T-cell (primary cell): Measurements from ENCODE around the gene USP48. TPM values are rescaled to one million over a fixed set of nuclear protein-coding genes. Genes with fewer than 3 reads are reported as not detected.

Experiments
- ATAC-seq, 4 experiments: fragments of 200-7000 bp in 3 of 4; fragments of 150-1000 bp in 1 of 4; cut with Tn5 transposase; replicated peaks in 1 of 4; 1 replicate in 3 of 4; 2 replicates in 1 of 4; pipeline ENCODE4 v1.10.0; 2021; ENCODE audit warnings: moderate library complexity in 3 of 4, mild to moderate bottlenecking in 2 of 4, moderate number of reproducible peaks in 1 of 4
- CTCF ChIA-PET, 2 donors: fragments of 300-600 bp; sonication (Branson Sonifier 250); formaldehyde crosslinking; loops; one replicate each; lab custom pipeline; 2022; ENCODE audit warnings: antibody characterized with exemption in 2 of 2; lab: Charles Lee
- POLR2A ChIA-PET, 2 donors: fragments of 300-600 bp; sonication (Branson Sonifier 250); formaldehyde crosslinking; loops; one replicate each; lab custom pipeline; 2022; ENCODE audit warnings: antibody characterized with exemption in 2 of 2; lab: Charles Lee
- DNase-seq, 35 experiments: peaks; one replicate each; pipeline versions ENCODE4 v3.0.0 to v3.0.0-alpha.2; 2013 to 2023
- H3K27ac ChIP-seq: one replicate; pipeline ENCODE4 v1.5.1; 2013; ENCODE audit warnings: low read length
- H3K27me3 ChIP-seq, 2 experiments: replicated peaks in 1 of 2; 1 replicate in 1 of 2; 2 replicates in 1 of 2; pipeline versions ENCODE4 v1.6.1 to v1.7.0; 2013; ENCODE audit warnings: low read length in 1 of 2, mixed read lengths in 1 of 2; ENCODE audit not compliant: control insufficient read depth in 2 of 2, insufficient read depth in 2 of 2; ENCODE audit errors: extremely low read depth in 1 of 2
- H3K36me3 ChIP-seq, 2 donors: 1 replicate in 1 of 2; 2 replicates in 1 of 2; pipeline versions ENCODE4 v1.6.1 to v1.7.0; 2013; ENCODE audit warnings: low read length in 1 of 2; ENCODE audit not compliant: control insufficient read depth in 2 of 2, insufficient read depth in 1 of 2; ENCODE audit errors: extremely low read depth in 1 of 2
- H3K4me1 ChIP-seq, 2 experiments: 1 replicate in 1 of 2; 2 replicates in 1 of 2; pipeline versions ENCODE4 v1.6.1 to v1.7.0; 2013; ENCODE audit warnings: low read length in 2 of 2, mixed read lengths in 1 of 2; ENCODE audit not compliant: insufficient read depth in 2 of 2, control insufficient read depth in 1 of 2; ENCODE audit errors: extremely low read depth in 1 of 2
- H3K4me3 ChIP-seq, 2 donors: 1 replicate in 1 of 2; 2 replicates in 1 of 2; pipeline versions ENCODE4 v1.5.1 to v1.7.0; 2013; ENCODE audit warnings: mild to moderate bottlenecking in 2 of 2, low read length in 1 of 2, moderate library complexity in 1 of 2; ENCODE audit not compliant: control insufficient read depth in 1 of 2; ENCODE audit errors: extremely low read depth in 1 of 2
- H3K9me3 ChIP-seq: 2 replicates; pipeline ENCODE4 v1.7.0; 2013
- H3K27ac Mint-ChIP-seq, 2 donors: one replicate each; pipeline ENCODE4 v1.8.0; 2020 to 2021; ENCODE audit warnings: mild to moderate bottlenecking in 2 of 2, mixed read lengths in 2 of 2
- H3K27me3 Mint-ChIP-seq, 2 donors: one replicate each; pipeline ENCODE4 v1.8.0; 2021 to 2022; ENCODE audit warnings: mixed read lengths in 2 of 2
- H3K36me3 Mint-ChIP-seq: one replicate; pipeline ENCODE4 v1.8.0; 2021; ENCODE audit warnings: mixed read lengths
- H3K4me1 Mint-ChIP-seq, 3 donors: one replicate each; pipeline ENCODE4 v1.8.0; 2020 to 2022; ENCODE audit warnings: mixed read lengths in 3 of 3, mild to moderate bottlenecking in 1 of 3
- H3K4me3 Mint-ChIP-seq, 3 donors: one replicate each; pipeline ENCODE4 v1.8.0; 2020 to 2022; ENCODE audit warnings: mild to moderate bottlenecking in 3 of 3, mixed read lengths in 3 of 3, moderate library complexity in 3 of 3
- H3K9me3 Mint-ChIP-seq, 3 donors: one replicate each; pipeline ENCODE4 v1.8.0; 2020 to 2022; ENCODE audit warnings: mixed read lengths in 3 of 3
- WGBS: methylation state at CpG from one replicate; pipeline ENCODE4 v1.1.5; 2013; ENCODE audit warnings: missing lambda C conversion rate; ENCODE audit not compliant: insufficient coverage; 5-methylcytosine and 5-hydroxymethylcytosine counted together
- total RNA-seq, 35 experiments: library from RNA in 6 of 35; stranded (reverse) in 6 of 35; fragments of 120-200 nt in 1 of 35; gene quantifications; one replicate each; pipeline versions ENCODE4 v1.2.1 to v1.2.4 and lab custom pipeline; 2013 to 2026

USP48 gene
- total RNA-seq, 5 donors from 2014 or later (not counting 1 experiment from before 2014, with no cell fraction given): 65.8 to 95.6 (median 77.5) TPM

GRCh38 chr1:21736011-21736410 lies 46.9 kb downstream of the USP48 start:
- DNase-seq (no peak), ATAC-seq (no peak)
- peaks cover 2 to 53% of the 10 kb centered on the region in 2 donors for H3K36me3 ChIP-seq
- no peak overlapping the region for H3K27ac ChIP-seq
- ChIA-PET POLR2A (interaction anchor here in 1 of 2 donors (0.7 kb wide), 1 partner anchor 33 kb away, joined by 4 read pairs; no protein-coding TSS in a partner anchor), CTCF (no interaction called here)
- Mint-ChIP-seq H3K27me3 (no peaks in the 10 kb centered on the region), H3K27ac (no peak overlapping the region), H3K4me3 (no peak overlapping the region), H3K36me3 (peaks cover 40% of the 10 kb centered on the region), H3K9me3 (no peaks in the 10 kb centered on the region), H3K4me1 (peaks cover 2 to 8% (median 8%) of the 10 kb centered on the region in 3 donors)
- no peak overlapping the region for H3K4me3 ChIP-seq
- H3K4me1 ChIP-seq: no peaks in the 10 kb centered on the region
- H3K27me3 ChIP-seq: no peaks in the 10 kb centered on the region
- no CpG with 5 or more reads among the region's 2 CpGs for WGBS
- H3K9me3 ChIP-seq: no peaks in the 10 kb centered on the region

GRCh38 chr1:21734526-21734925 lies 48.4 kb downstream of the USP48 start:
- H3K4me1 ChIP-seq: no peaks in the 10 kb centered on the region
- no peaks in the 10 kb centered on the region for H3K9me3 ChIP-seq
- Mint-ChIP-seq H3K9me3 (no peaks in the 10 kb centered on the region), H3K36me3 (peaks cover 29% of the 10 kb centered on the region), H3K4me3 (no peak overlapping the region), H3K27ac (no peak overlapping the region), H3K27me3 (no peaks in the 10 kb centered on the region), H3K4me1 (no peaks in the 10 kb centered on the region)
- POLR2A ChIA-PET: interaction anchor here in 1 of 2 donors (0.6 kb wide), 1 partner anchor 952 kb away, joined by 9 read pairs; no protein-coding TSS in a partner anchor
- peaks cover 0 to 54% of the 10 kb centered on the region in 2 donors for H3K36me3 ChIP-seq
- no peak for ATAC-seq
- CTCF ChIA-PET: no interaction called here
- no peak for DNase-seq
- H3K27me3 ChIP-seq: no peaks in the 10 kb centered on the region
- H3K4me3 ChIP-seq: no peak overlapping the region
- no peak overlapping the region for H3K27ac ChIP-seq

- H3K36me3 Mint-ChIP-seq: peaks cover 34% of the 10 kb centered on the region
Measured at GRCh38 chr1:21732664-21733063, 50.3 kb downstream of the USP48 start.

GRCh38 chr1:21725748-21726392 lies 57.1 kb downstream of the USP48 start:
- Histone ChIP-seq H3K36me3 (peaks cover 0 to 61% of the 10 kb centered on the region in 2 donors), H3K4me3 (no peak overlapping the region), H3K27me3 (no peaks in the 10 kb centered on the region), H3K9me3 (no peaks in the 10 kb centered on the region), H3K27ac (no peak overlapping the region), H3K4me1 (no peaks in the 10 kb centered on the region)
- Mint-ChIP-seq H3K9me3 (no peaks in the 10 kb centered on the region), H3K4me1 (no peaks in the 10 kb centered on the region), H3K27me3 (no peaks in the 10 kb centered on the region), H3K4me3 (no peak overlapping the region), H3K36me3 (peaks cover 45% of the 10 kb centered on the region), H3K27ac (peak overlapping the region in 1 of 2 donors; percentile 49)
- no peak for DNase-seq
- ChIA-PET CTCF (interaction anchor here in 1 of 2 donors (0.6 kb wide), 1 partner anchor 959 kb away, joined by 3 read pairs; no protein-coding TSS in a partner anchor), POLR2A (no interaction called here)
- ATAC-seq: no peak
- WGBS: no CpG with 5 or more reads among the region's 1 CpG

More at GRCh38 chr1:21732664-21733063, 50.3 kb downstream of the USP48 start:
- Mint-ChIP-seq H3K27ac (no peak overlapping the region), H3K4me1 (no peaks in the 10 kb centered on the region), H3K4me3 (no peak overlapping the region), H3K9me3 (no peaks in the 10 kb centered on the region), H3K27me3 (no peaks in the 10 kb centered on the region)
- H3K4me1 ChIP-seq: no peaks in the 10 kb centered on the region
- POLR2A ChIA-PET: no interaction called here
- no peak overlapping the region for H3K27ac ChIP-seq
- DNase-seq (no peak), ATAC-seq (no peak)
- CTCF ChIA-PET: no interaction called here
- H3K9me3 ChIP-seq: no peaks in the 10 kb centered on the region
- WGBS: no CpG with 5 or more reads among the region's 1 CpG
- no peak overlapping the region for H3K4me3 ChIP-seq
- no peaks in the 10 kb centered on the region for H3K27me3 ChIP-seq
- H3K36me3 ChIP-seq: peaks cover 0 to 62% of the 10 kb centered on the region in 2 donors

GRCh38 chr1:21724570-21724969 lies 58.4 kb downstream of the USP48 start:
- CTCF ChIA-PET: no interaction called here
- Histone ChIP-seq H3K4me3 (no peak overlapping the region), H3K27ac (no peak overlapping the region), H3K4me1 (no peaks in the 10 kb centered on the region), H3K27me3 (no peaks in the 10 kb centered on the region), H3K36me3 (peaks cover 0 to 65% of the 10 kb centered on the region in 2 donors), H3K9me3 (no peaks in the 10 kb centered on the region)
- Mint-ChIP-seq H3K9me3 (no peaks in the 10 kb centered on the region), H3K4me3 (no peak overlapping the region), H3K4me1 (no peaks in the 10 kb centered on the region), H3K27ac (no peak overlapping the region), H3K27me3 (no peaks in the 10 kb centered on the region), H3K36me3 (peaks cover 46% of the 10 kb centered on the region)
- DNase-seq (no peak), ATAC-seq (no peak)
- POLR2A ChIA-PET: no interaction called here
- no CpG with 5 or more reads among the region's 3 CpGs for WGBS

- Histone ChIP-seq H3K4me3 (no peak overlapping the region), H3K9me3 (no peaks in the 10 kb centered on the region), H3K4me1 (no peaks in the 10 kb centered on the region), H3K27me3 (no peaks in the 10 kb centered on the region), H3K27ac (no peak overlapping the region), H3K36me3 (peaks cover 0 to 67% of the 10 kb centered on the region in 2 donors)
- no peak for DNase-seq
- Mint-ChIP-seq H3K27me3 (no peaks in the 10 kb centered on the region), H3K36me3 (peaks cover 46% of the 10 kb centered on the region), H3K9me3 (no peaks in the 10 kb centered on the region), H3K27ac (no peak overlapping the region), H3K4me1 (no peaks in the 10 kb centered on the region), H3K4me3 (no peak overlapping the region)
- whole genome bisulfite sequencing: no CpG with 5 or more reads among the region's 4 CpGs
- ChIA-PET POLR2A (interaction anchor here in 1 of 2 donors (0.8 kb wide), 1 partner anchor 10 kb away, joined by 3 read pairs; no protein-coding TSS in a partner anchor), CTCF (no interaction called here)
- no peak for ATAC-seq
Measured at GRCh38 chr1:21724098-21724497, 58.9 kb downstream of the USP48 start.
